Muscle of leg (tissue), 11 donors: ENCODE measurements around the gene ISM2. TPM values are rescaled to one million over a fixed set of nuclear protein-coding genes. Genes with fewer than 3 reads are reported as not detected.

Experiments used
- DNase-seq: peaks from one replicate; pipeline ENCODE4 v3.0.0; 2013
- H3K27ac ChIP-seq: one replicate; pipeline ENCODE4 v1.5.1; 2013; ENCODE audit warnings: mild to moderate bottlenecking, low read length, control low read depth
- H3K27me3 ChIP-seq: one replicate; pipeline ENCODE4 v1.6.1; 2013; ENCODE audit warnings: low read length; ENCODE audit not compliant: control insufficient read depth, insufficient read depth
- H3K36me3 ChIP-seq: one replicate; pipeline ENCODE4 v1.6.1; 2013; ENCODE audit warnings: low read length; ENCODE audit not compliant: control insufficient read depth, insufficient read depth
- H3K4me1 ChIP-seq: one replicate; pipeline ENCODE4 v1.6.1; 2013; ENCODE audit warnings: low read length; ENCODE audit not compliant: control insufficient read depth, insufficient read depth
- H3K4me3 ChIP-seq: one replicate; pipeline ENCODE4 v1.5.1; 2013; ENCODE audit warnings: low read length, control low read depth
- H3K9me3 ChIP-seq: replicated peaks from 2 replicates; pipeline ENCODE4 v1.6.1; 2013; ENCODE audit warnings: low read depth, low read length; ENCODE audit not compliant: control insufficient read depth
- WGBS: methylation state at CpG from one replicate; pipeline ENCODE4 v1.1.5; 2013; ENCODE audit warnings: missing lambda C conversion rate; ENCODE audit not compliant: insufficient coverage; 5-methylcytosine and 5-hydroxymethylcytosine counted together
- polyA plus RNA-seq, 8 donors: library from polyadenylated mRNA; unstranded; fragments of 120-200 nt; gene quantifications; one replicate each; pipeline versions ENCODE4 v1.2.1 to v1.2.3, GENCODE V29; 2013; ENCODE audit warnings: inconsistent platforms in 1 of 8, low replicate concordance in 1 of 8; ENCODE audit not compliant: insufficient read length in 8 of 8, insufficient read depth in 1 of 8
- total RNA-seq: library from RNA; stranded (reverse); fragments of 120-200 nt; gene quantifications from one replicate; pipeline ENCODE4 v1.2.4, GENCODE V29; 2013

Gene ISM2
- total and polyA plus RNA-seq, 9 donors, result 0.08 to 0.21 (median 0.10) TPM; not detected in 3

DNA sequence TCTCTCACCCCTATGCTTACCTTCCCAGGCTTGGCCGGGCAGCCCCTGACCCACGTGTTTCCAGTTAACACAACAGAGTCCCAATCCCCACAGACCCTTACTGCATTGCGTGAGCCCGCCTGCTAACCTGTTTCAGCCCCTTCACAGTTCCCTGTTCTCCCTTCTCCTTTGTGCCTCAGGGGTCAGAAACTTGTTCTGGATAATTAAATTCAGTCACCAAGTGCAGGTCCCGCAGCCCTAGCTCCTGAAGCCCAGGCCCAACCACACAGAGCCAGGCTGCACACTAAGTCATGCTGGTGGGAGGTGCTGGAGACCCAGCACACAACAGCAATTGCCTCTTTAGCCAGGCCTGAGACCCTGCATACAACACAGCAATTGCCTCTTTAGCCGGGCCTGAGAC lies 9.6 kb downstream of the ISM2 start:
- H3K36me3 ChIP-seq, result no peaks in the 10 kb centered on the region
- H3K27ac ChIP-seq, result no peak overlapping the region
- H3K27me3 ChIP-seq, result peaks cover 2% of the 10 kb centered on the region
- no peak for DNase-seq
- H3K9me3 ChIP-seq, result no peaks in the 10 kb centered on the region
- 50% methylated on average over 2 of the region's 6 CpGs for WGBS
- H3K4me3 ChIP-seq, result no peak overlapping the region
- H3K4me1 ChIP-seq, result no peaks in the 10 kb centered on the region

GRCh38 chr14:77488558-77488957 lies 10.1 kb downstream of the ISM2 start:
- H3K36me3 ChIP-seq, result no peaks in the 10 kb centered on the region
- H3K4me1 ChIP-seq, result no peaks in the 10 kb centered on the region
- no peaks in the 10 kb centered on the region for H3K9me3 ChIP-seq
- H3K4me3 ChIP-seq, result no peak overlapping the region
- peaks cover 2% of the 10 kb centered on the region for H3K27me3 ChIP-seq
- WGBS, result 60% methylated on average over 1 of the region's 7 CpGs
- H3K27ac ChIP-seq, result no peak overlapping the region
- no peak for DNase-seq

GRCh38 chr14:77485901-77486678 lies 12.5 kb downstream of the ISM2 start:
- no peak overlapping the region for H3K27ac ChIP-seq
- WGBS, result 74% methylated on average over 5 of the region's 7 CpGs
- H3K27me3 ChIP-seq, result peaks cover 2% of the 10 kb centered on the region
- no peak overlapping the region for H3K4me3 ChIP-seq
- no peaks in the 10 kb centered on the region for H3K4me1 ChIP-seq
- H3K36me3 ChIP-seq, result no peaks in the 10 kb centered on the region
- DNase-seq, result no peak
- H3K9me3 ChIP-seq, result no peaks in the 10 kb centered on the region

GRCh38 chr14:77485256-77485655 lies 13.4 kb downstream of the ISM2 start:
- Histone ChIP-seq H3K36me3 (no peaks in the 10 kb centered on the region), H3K4me3 (no peak overlapping the region), H3K27me3 (peaks cover 2% of the 10 kb centered on the region), H3K9me3 (no peaks in the 10 kb centered on the region), H3K4me1 (no peaks in the 10 kb centered on the region), H3K27ac (no peak overlapping the region)
- WGBS, result 80% methylated on average over 3 of the region's 3 CpGs
- DNase-seq, result no peak

GRCh38 chr14:77482422-77482821 lies 16.2 kb downstream of the ISM2 start:
- no peak overlapping the region for H3K27ac ChIP-seq
- no peaks in the 10 kb centered on the region for H3K36me3 ChIP-seq
- H3K4me1 ChIP-seq, result no peaks in the 10 kb centered on the region
- no peaks in the 10 kb centered on the region for H3K9me3 ChIP-seq
- no peak for DNase-seq
- WGBS, result 71% methylated on average over 6 of the region's 8 CpGs
- H3K27me3 ChIP-seq, result peaks cover 2% of the 10 kb centered on the region
- no peak overlapping the region for H3K4me3 ChIP-seq

GRCh38 chr14:77478796-77479195 lies 19.8 kb downstream of the ISM2 start:
- Histone ChIP-seq H3K4me3 (no peak overlapping the region), H3K4me1 (no peaks in the 10 kb centered on the region), H3K9me3 (no peaks in the 10 kb centered on the region), H3K36me3 (no peaks in the 10 kb centered on the region), H3K27me3 (no peaks in the 10 kb centered on the region), H3K27ac (no peak overlapping the region)
- no peak for DNase-seq
- WGBS, result no CpG with 5 or more reads among the region's 1 CpG

GRCh38 chr14:77478029-77478428 lies 20.6 kb downstream of the ISM2 start:
- Histone ChIP-seq H3K4me1 (no peaks in the 10 kb centered on the region), H3K27ac (no peak overlapping the region), H3K4me3 (no peak overlapping the region), H3K9me3 (no peaks in the 10 kb centered on the region), H3K27me3 (no peaks in the 10 kb centered on the region), H3K36me3 (no peaks in the 10 kb centered on the region)
- DNase-seq, result no peak
- WGBS, result 100% methylated on average over 1 of the region's 5 CpGs

- Histone ChIP-seq H3K27ac (no peak overlapping the region), H3K36me3 (no peaks in the 10 kb centered on the region), H3K4me1 (no peaks in the 10 kb centered on the region), H3K27me3 (no peaks in the 10 kb centered on the region), H3K9me3 (no peaks in the 10 kb centered on the region), H3K4me3 (no peak overlapping the region)
- DNase-seq, result no peak
- 78% methylated on average over 32 of the region's 35 CpGs for WGBS
Observed at GRCh38 chr14:77475432-77476115, 23.0 kb downstream of the ISM2 start.

- 48% methylated on average over 4 of the region's 9 CpGs for WGBS
Observed at GRCh38 chr14:77474479-77475177, 24.0 kb downstream of the ISM2 start.

DNA sequence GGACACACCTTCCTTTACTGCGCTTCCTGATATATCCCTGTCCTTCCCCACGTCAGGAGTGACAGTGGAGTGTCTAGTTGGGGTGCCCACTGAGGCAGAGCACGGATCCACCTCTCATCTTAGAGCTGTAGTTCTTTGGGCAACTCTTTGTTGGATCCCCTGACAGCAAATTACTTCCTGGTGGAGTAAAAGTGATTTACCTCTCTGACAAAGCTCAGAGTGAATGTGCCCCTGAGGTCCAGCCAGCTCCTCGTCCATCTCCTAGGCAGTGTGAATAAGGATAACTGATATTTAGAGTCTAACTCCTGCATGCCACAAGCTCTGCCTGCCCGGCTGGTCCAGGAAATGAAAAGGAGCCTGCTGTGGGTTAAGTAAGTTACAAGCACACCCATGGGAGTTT lies 24.7 kb downstream of the ISM2 start:
- Histone ChIP-seq H3K36me3 (peaks cover 7% of the 10 kb centered on the region), H3K4me3 (no peak overlapping the region), H3K27ac (no peak overlapping the region), H3K27me3 (no peaks in the 10 kb centered on the region), H3K9me3 (no peaks in the 10 kb centered on the region), H3K4me1 (no peaks in the 10 kb centered on the region)
- WGBS, result 0% methylated on average over 1 of the region's 5 CpGs
- no peak for DNase-seq

More at GRCh38 chr14:77474479-77475177, 24.0 kb downstream of the ISM2 start:
- Histone ChIP-seq H3K4me3 (no peak overlapping the region), H3K4me1 (no peaks in the 10 kb centered on the region), H3K27ac (no peak overlapping the region), H3K36me3 (peaks cover under 1% of the 10 kb centered on the region), H3K9me3 (no peaks in the 10 kb centered on the region), H3K27me3 (no peaks in the 10 kb centered on the region)
- peak; percentile 22 for DNase-seq
